GM20431 (cell line): ENCODE data around the gene CCDC159.
"Not testable (repeated sequence)": the region's sequence is repeated elsewhere in the genome, so short reads cannot be mapped to it uniquely, and the experiment has no call there.

Experiments
- in situ Hi-C: fragments of 300-500 bp; cut with MseI, MboI; formaldehyde crosslinking; loops from one replicate; pipeline ENCODE4 v1.15.0; 2020; ENCODE audit warnings: low sequenced_read_pairs; ENCODE audit not compliant: unreplicated experiment

Gene CCDC159

GRCh38 chr19:11337080-11337479, 9.2 kb upstream of the CCDC159 start:
- in situ Hi-C loops, result no loop called here

- in situ Hi-C loops, result no loop called here
Measured at GRCh38 chr19:11338121-11338520, 8.2 kb upstream of the CCDC159 start.

DNA sequence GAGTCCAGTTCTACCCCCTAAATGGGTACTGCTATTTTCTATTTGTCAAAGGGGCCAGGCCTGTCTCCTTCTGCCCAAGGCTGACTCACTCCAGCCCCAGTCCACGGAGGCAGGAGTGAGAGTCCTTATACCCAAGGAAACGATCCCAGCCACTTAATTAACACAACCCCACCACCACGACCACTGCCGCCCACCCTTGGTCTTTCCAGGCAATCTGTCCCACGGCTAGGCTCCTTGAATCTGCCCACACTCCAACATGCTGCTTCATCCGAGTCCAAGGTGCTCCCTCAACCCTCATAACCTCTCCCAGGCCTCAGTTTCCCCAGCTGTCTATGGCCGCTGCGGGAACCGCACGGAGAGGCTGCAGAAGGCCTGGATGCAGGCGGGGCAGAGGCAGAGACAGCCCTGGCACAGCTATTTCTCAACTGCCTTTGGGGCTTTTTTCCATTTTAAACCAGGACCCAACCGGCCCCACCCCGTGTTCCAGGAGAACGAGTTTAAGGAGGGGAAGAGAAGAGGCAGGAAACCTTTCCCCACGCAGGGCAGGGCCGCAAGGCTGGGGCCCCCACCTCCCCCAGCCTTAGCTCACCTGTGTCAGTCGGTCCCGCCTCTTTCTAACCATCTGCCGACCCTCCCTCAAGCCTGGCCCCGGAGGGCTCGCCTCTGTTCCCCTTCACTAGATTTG, 7.6 kb upstream of the CCDC159 start:
- in situ Hi-C loops, result no loop called here

- in situ Hi-C loops, result no loop called here
Measured at GRCh38 chr19:11339254-11340098, 6.8 kb upstream of the CCDC159 start, which contains the start of gene RAB3D. Gene RAB3D, minus strand, starts transcription at chr19:11339657. Its CDS starts 2,258 bp downstream, at chr19:11337399.

DNA sequence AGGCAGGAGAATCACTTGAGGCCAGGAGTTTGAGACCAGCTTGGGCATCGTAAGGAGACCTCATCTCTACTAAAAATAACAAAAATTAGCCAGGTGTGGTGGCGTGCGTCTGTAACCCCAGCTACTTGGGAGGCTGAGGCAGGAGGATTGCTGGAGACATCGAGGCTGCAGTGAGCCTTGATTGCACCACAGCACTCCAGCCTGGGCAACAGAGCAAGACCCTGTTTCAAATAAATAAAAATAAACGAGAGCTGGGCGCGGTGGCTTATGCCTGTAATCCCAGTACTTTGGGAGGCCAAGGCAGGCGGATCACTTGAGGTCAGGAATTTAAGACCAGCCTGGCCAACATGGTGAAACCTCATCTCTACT, 6.2 kb upstream of the CCDC159 start:
- in situ Hi-C loops, result not testable (repeated sequence)

- in situ Hi-C loops, result no loop called here
Measured at GRCh38 chr19:11342429-11342828, 3.9 kb upstream of the CCDC159 start.

DNA sequence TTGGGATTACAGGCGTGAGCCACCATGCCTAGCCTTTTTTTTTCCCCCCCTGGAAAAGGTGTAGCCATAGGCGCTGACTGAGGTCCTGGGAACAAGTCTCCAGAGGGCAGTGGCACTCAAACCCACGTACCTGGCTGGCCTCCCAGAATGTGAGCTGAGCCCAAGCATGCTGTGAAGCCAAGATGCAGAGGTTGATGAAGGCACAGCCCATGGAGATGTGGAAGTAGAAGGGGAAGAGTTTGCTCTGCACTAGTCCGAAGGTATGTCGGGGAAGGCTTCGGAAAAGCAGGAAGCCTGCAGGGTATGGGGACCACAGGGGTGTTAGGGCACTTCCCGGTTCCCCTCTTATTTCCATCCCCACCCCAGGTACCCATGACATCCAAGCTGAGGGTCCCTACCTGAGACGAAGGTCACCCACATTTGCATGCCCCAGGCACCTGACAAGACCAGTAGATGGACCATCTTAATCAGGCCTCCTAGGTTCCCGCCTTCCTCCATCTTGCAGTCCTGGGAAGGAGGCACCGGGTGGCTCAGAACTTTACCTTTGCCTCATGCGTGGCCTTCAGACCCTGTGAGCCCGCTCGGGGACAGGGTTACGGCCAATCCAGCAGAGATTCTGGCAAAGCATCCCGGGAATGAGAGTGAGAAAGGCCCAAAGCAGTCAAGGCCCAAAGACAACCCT, 1.1 kb upstream of the CCDC159 start:
- in situ Hi-C loops, result no loop called here

- in situ Hi-C loops, result no loop called here
Measured at GRCh38 chr19:11347546-11348039, 1.3 kb downstream of the CCDC159 start.

DNA sequence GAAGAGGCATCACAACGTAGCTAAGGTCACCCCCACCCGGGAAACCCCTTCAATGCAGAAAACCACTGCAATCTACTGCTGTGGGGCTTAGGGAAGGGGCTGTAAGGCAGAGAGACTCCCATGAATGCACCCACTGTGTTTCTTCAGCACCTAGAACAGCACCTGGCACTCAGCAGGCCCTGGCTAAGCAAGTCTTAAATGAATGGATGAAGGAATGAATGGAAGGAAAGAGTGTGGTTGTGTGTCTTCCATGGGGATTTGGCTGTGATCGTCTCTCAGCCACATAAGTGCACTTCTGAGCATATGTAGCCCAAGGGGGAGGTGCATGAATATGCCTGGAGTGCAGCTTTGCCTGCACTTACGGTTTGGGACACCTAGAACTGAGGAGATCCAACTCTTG, 2.9 kb downstream of the CCDC159 start:
- in situ Hi-C loops, result no loop called here

GRCh38 chr19:11354102-11354501, 7.8 kb downstream of the CCDC159 start:
- in situ Hi-C loops, result not testable (repeated sequence)

DNA sequence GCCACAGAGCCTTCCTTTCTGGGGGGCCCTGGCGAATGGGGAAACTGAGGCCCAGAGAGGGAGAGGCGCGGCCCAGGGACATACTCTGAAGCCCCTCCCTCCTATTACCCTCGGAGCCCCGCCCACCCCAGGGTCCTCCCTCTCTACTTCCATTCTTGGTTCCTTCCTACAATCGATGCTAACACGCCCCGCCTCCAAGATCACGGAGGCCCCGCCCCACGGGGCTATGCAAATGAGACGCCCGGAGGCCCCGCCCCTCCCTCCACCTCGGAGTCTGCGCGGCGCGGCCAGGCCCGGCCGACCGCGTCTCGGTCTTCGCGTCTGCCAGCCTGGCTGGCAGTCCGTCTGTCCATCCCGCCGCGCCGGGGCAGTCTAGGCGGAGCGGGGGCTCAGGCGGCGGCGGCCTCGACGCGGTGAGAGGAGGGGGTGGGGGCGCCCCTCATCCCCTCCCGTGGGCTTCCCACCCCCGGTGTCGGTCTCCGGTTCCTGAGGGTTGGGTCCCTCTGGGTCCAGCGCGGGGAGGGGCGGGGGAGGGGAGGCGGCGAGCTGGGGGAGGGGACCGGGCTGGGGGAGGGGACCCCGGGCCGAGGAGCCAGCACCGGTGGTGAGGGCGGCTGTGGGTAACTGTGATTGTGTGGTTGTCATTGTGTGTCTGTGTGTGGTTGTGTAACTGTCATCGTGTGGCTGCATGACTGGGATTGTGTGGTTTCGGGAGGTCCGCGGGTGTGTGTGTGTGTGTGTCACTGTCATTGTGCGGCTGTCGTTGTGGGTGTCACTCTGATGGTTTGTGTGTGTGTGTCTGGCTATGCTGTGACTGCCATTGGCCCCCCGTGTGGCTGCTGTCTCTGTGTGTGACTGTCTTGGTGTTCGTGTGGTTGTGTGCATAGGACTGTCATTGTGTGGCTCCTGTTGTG, 9.1 kb downstream of the CCDC159 start, which contains the start of gene PLPPR2:
PLPPR2 (plus strand) TSS at position 273 of the 914 bp plus-strand sequence. CDS start 2,242 bp downstream, outside the sequence.
- in situ Hi-C loops, result no loop called here

DNA sequence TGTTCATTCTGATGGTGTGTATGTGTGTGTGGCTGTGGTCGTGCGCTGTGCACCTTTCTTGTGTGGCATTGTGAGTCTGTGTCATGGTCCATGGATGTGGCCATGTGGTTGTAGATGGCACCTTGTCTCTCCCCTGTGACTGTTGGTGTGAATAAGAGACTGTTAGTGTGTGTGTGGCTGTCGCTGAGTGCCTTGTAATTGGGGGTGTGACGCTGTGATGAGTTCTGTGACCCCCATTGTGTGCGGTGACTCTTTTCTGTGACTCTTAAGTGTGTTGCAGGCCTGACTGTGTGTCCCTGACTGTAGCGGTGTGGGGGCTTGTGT, 9.7 kb downstream of the CCDC159 start:
- in situ Hi-C loops, result no loop called here

DNA sequence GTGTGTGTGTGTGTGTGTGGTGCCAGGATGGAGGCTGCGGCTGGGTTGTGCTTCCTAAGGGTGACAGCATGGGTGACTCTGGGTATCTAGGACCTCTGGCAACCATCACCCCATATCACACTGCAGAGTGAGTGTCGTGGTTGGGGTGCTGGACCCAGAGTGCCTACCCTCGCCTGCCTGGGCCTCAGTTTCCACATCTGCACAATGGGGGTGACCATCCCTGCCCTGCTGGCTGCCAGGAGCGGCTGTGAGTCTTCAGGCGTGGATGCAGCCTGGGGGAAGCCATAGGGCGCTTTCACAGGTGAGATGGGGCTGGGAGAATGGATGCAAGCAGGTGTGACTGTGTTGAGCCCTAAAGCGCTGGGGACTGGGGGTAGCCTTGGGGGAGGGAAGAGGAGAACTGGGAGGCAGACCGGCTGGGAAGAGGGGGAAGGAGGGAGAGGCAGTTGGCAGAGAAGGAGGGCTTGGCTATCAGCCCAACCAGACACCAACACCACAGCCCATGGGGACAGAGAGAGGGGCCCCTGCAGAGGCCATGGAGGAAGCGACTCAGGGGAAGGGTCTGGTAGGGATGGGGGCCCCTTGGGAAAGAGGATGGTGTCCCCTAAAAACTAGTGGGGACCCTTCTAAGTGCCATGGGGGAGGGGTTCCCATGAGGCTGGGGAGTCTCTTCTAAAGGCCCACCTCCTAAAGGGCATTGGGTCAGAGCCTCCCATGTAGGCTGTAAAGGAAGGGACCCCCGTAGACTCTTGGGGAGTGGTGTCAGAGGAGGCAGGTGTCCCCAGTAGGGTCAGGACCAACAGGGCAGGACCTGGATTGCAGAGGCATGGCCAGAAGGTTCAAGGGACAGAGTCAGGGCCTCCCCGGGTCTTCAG, 10.6 kb downstream of the CCDC159 start:
- in situ Hi-C loops, result no loop called here

GRCh38 chr19:11359421-11359820, 13.1 kb downstream of the CCDC159 start:
- in situ Hi-C loops, result no loop called here

- in situ Hi-C loops, result no loop called here
Measured at GRCh38 chr19:11361037-11361770, 14.9 kb downstream of the CCDC159 start.

DNA sequence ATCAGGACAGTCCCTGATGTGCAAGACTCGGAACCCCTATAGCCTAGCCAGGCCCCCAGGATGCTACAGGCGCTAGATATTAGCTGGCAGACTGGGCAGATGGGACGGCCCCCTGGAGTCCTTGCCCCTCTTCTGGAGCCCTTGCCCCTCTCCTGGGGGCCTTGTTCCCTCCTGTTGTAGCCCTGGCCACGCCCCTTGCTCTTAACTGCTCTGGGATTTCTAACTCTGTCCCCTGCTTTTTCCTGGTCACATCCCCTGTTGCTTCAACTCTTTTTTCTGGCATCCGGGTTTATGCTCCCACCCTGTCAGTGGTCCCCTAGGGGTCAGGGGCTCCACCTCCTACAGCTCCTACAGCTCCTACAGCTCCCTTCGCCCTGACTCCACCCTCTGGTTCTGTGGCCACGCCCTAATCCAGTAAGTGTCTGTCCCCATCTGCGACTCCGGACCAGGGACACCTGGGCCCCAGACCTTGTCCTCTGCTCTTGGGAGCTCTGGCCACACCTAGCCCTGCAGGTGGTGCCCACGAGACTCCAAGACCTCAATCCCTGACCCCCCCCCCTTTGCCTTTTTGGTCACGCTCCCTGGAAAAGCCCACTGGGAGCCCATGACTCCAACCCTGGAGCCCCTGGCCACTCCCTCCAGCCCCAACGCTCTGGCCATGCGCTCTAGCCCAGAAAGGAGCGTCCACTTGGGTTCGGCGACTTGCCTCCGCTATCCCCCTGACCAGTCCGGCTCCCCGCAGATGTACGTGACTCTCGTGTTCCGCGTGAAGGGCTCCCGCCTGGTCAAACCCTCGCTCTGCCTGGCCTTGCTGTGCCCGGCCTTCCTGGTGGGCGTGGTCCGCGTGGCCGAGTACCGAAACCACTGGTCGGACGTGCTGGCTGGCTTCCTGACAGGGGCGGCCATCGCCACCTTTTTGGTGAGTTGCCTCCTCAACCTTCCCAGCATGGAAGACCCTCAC, 15.7 kb downstream of the CCDC159 start:
- in situ Hi-C loops, result no loop called here

- in situ Hi-C loops, result no loop called here
Measured at GRCh38 chr19:11363881-11364280, 17.6 kb downstream of the CCDC159 start.
